Activated CD8-positive, alpha-beta T cell treated with anti-CD3 and anti-CD28 coated beads for 36 hours (primary cell): ENCODE results near the gene TOR4A. TPM values are rescaled to one million over a fixed set of nuclear protein-coding genes. Genes with fewer than 3 reads are reported as not detected.
"Not testable (repeated sequence)": the region's sequence is repeated elsewhere in the genome, so short reads cannot be mapped to it uniquely, and the experiment has no call there.

Experiments
- ATAC-seq: fragments of 200-7000 bp; cut with Tn5 transposase; one replicate; pipeline ENCODE4 v1.10.0; 2021; ENCODE audit warnings: mild to moderate bottlenecking, moderate library complexity
- CTCF ChIA-PET: fragments of 350-600 bp; sonication (Branson Sonifier 250); formaldehyde crosslinking; loops from one replicate; lab custom pipeline; 2021; ENCODE audit warnings: antibody characterized with exemption; lab: Charles Lee
- POLR2A ChIA-PET: fragments of 350-600 bp; sonication (Branson Sonifier 250); formaldehyde crosslinking; loops from one replicate; lab custom pipeline; 2021; ENCODE audit warnings: antibody characterized with exemption; lab: Charles Lee
- DNase-seq: peaks from one replicate; pipeline ENCODE4 v3.0.0-alpha.2; 2020
- H3K27ac Mint-ChIP-seq: one replicate; pipeline ENCODE4 v1.8.0; 2021; ENCODE audit warnings: mild to moderate bottlenecking, mixed read lengths
- H3K27me3 Mint-ChIP-seq: one replicate; pipeline ENCODE4 v1.8.0; 2021; ENCODE audit warnings: mixed read lengths
- H3K36me3 Mint-ChIP-seq: one replicate; pipeline ENCODE4 v1.8.0; 2021; ENCODE audit warnings: low read depth, mixed read lengths
- H3K4me1 Mint-ChIP-seq: one replicate; pipeline ENCODE4 v1.8.0; 2021; ENCODE audit warnings: low read depth, mixed read lengths
- H3K4me3 Mint-ChIP-seq: one replicate; pipeline ENCODE4 v1.8.0; 2021; ENCODE audit warnings: mild to moderate bottlenecking, moderate library complexity, mixed read lengths
- H3K9me3 Mint-ChIP-seq: one replicate; pipeline ENCODE4 v1.8.0; 2021; ENCODE audit warnings: mixed read lengths
- intact Hi-C: fragments of 100-400 bp; cut with micrococcal nuclease; formaldehyde crosslinking; loops from one replicate; pipeline ENCODE4 v1.10.0; 2022
- total RNA-seq, 2 experiments: library from RNA; stranded (reverse); gene quantifications; one replicate each; pipeline ENCODE4 v1.2.3, GENCODE V29; 2021
- TF ChIP-seq, protein P1 (sequence below): fragments of 200-600 bp; IDR thresholded peaks from one replicate; pipeline ENCODE4 v1.8.0; 2022; ENCODE audit warnings: antibody characterized with exemption, mild to moderate bottlenecking

Gene TOR4A
- total RNA-seq, 2 experiments from 2014 or later = 2.9 to 3.0 TPM

DNA sequence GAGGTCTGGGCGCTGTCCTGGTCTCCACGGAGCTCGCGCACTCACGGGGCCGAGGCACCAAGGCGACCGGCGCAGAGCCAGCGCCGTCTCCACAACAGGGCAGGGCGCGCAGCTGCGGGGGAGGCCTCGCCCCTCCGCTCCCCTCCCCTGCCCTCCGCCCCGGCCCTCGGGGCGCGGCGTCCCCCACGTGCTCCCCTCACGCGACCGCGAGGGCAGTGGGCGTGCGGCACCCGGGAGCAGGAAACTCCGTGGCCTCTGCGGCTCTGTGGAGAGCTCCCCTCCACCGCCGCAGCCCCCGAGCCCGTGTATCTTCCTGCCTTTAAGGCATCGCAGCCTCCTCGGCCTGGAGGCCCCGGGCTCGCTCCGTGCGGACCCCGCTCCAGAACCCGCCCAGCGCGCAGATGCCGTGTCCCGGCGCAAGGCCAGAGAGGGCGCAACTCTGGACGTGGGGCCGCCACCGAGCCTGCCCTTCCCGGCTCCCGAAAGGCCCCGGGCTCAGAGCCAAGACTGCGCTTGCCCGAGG, 37.1 kb upstream of the TOR4A start:
- intact Hi-C loops = no loop called here
- H3K27ac Mint-ChIP-seq = no peak overlapping the region
- TF ChIP-seq, protein P1, sequence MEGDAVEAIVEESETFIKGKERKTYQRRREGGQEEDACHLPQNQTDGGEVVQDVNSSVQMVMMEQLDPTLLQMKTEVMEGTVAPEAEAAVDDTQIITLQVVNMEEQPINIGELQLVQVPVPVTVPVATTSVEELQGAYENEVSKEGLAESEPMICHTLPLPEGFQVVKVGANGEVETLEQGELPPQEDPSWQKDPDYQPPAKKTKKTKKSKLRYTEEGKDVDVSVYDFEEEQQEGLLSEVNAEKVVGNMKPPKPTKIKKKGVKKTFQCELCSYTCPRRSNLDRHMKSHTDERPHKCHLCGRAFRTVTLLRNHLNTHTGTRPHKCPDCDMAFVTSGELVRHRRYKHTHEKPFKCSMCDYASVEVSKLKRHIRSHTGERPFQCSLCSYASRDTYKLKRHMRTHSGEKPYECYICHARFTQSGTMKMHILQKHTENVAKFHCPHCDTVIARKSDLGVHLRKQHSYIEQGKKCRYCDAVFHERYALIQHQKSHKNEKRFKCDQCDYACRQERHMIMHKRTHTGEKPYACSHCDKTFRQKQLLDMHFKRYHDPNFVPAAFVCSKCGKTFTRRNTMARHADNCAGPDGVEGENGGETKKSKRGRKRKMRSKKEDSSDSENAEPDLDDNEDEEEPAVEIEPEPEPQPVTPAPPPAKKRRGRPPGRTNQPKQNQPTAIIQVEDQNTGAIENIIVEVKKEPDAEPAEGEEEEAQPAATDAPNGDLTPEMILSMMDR = no peak
- ATAC-seq (peak; percentile 23), DNase-seq (peak; percentile 71)
- POLR2A ChIA-PET = interaction anchor here (0.6 to 7.6 kb wide), 27 partner anchors 9 to 343 kb away, joined by 3 to 113 read pairs (median 4); partner anchors contain the start of genes CYSRT1, NELFB, RNF208 and SLC34A3
- CTCF ChIA-PET = interaction anchor here (0.9 to 3.1 kb wide), 9 partner anchors 12 to 170 kb away, joined by 3 to 11 read pairs (median 4); partner anchors contain the start of genes NELFB, RNF224, SAPCD2 and SSNA1
- H3K27me3 Mint-ChIP-seq = peaks cover under 1% of the 10 kb centered on the region
- peaks cover 27% of the 10 kb centered on the region for H3K36me3 Mint-ChIP-seq
- peaks cover 34% of the 10 kb centered on the region for H3K4me1 Mint-ChIP-seq
- H3K9me3 Mint-ChIP-seq = no peaks in the 10 kb centered on the region
- H3K4me3 Mint-ChIP-seq = peak overlapping the region; percentile 88

DNA sequence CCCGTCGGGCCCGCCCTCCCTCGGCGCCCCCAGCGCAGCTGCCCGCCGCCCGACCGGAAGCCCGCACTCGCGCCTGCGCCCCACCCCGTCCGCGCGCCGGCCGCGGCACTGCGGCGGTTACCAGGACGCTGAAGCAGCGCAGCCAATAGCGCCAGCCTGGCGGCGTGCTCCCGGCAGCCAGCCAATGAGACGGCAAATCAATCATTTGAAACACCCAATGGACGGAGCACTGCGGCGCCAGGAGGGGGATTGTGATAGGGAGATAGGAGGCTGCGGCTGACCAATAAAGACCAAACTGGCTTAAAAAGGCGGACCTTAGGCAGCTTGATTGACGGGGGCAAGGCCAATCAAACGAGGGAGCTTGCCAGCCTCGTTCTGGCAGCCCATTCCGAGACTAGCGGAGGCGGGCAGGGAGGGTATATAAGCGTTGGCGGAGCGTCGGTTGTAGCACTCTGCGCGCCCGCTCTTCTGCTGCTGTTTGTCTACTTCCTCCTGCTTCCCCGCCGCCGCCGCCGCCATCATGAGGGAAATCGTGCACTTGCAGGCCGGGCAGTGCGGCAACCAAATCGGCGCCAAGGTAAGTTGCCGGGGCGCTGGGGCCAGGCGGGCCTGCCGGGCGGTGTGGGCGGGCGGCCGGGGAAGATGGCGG, 36.6 kb upstream of the TOR4A start, which contains the start of gene TUBB4B:
Gene TUBB4B (plus strand): TSS at position 447 of the 649 bp plus-strand sequence. CDS start 74 bp downstream, at position 521.
- CTCF ChIA-PET = interaction anchor here (0.9 to 3.1 kb wide), 9 partner anchors 13 to 171 kb away, joined by 3 to 11 read pairs (median 4); partner anchors contain the start of genes NELFB, RNF224, SAPCD2 and SSNA1
- TF ChIP-seq, protein P1 = no peak
- peaks cover 34% of the 10 kb centered on the region for H3K4me1 Mint-ChIP-seq

DNA sequence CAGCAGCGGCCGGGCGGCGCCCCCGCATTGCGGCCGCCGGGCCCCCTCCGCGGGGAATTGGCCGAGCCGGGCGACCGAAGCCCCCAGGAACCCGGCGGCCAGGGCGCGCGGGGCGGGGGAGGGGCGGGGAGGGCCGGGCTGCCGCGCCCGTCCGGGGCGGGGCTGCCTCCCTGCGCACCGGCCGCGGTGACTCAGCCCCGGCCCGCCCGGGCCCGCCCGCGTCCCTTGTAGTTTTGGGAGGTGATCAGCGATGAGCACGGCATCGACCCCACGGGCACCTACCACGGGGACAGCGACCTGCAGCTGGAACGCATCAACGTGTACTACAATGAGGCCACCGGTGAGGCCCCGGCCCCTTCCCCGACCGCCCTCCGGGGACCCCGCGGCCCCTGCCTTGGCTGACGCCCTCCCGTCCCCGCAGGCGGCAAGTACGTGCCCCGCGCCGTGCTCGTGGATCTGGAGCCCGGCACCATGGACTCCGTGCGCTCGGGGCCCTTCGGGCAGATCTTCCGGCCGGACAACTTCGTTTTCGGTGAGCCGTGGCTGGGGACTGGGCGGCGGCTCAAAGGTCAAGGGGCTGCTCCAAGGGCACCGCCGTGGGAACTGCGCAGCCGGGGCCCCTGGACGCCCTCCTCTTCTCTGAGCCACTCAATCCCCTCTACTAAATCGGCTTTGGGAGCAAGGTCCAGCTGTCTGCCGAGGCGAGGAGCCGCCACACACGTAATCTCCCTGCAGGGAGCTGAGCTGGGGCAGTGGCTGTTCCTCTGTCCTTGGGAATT, 35.8 kb upstream of the TOR4A start:
- Mint-ChIP-seq H3K9me3 (no peaks in the 10 kb centered on the region), H3K27ac (no peak overlapping the region), H3K4me3 (peak overlapping the region; percentile 88), H3K27me3 (no peaks in the 10 kb centered on the region), H3K36me3 (peaks cover 27% of the 10 kb centered on the region), H3K4me1 (peaks cover 34% of the 10 kb centered on the region)
- CTCF ChIA-PET = interaction anchor here (1.2 to 3.1 kb wide), 6 partner anchors 13 to 172 kb away, joined by 3 to 11 read pairs (median 6); partner anchors contain the start of genes NELFB, RNF224, SAPCD2 and SSNA1
- intact Hi-C loops = no loop called here
- peak; percentile 74 for DNase-seq
- POLR2A ChIA-PET = interaction anchor here (0.8 to 7.6 kb wide), 15 partner anchors 8 to 222 kb away, joined by 3 to 113 read pairs (median 4); partner anchors contain the start of genes CYSRT1, NDOR1, NELFB and RNF208
- ATAC-seq = peak; percentile 15
- TF ChIP-seq, protein P1 = no peak

More for the DNA sequence above, 36.6 kb upstream of the TOR4A start, which contains the start of gene TUBB4B:
- peak; percentile 82 for ATAC-seq
- Mint-ChIP-seq H3K27me3 (no peaks in the 10 kb centered on the region), H3K9me3 (no peaks in the 10 kb centered on the region), H3K27ac (peak within 1 kb of the TSS; percentile 91), H3K4me3 (peak within 1 kb of the TSS; percentile 88), H3K36me3 (peaks cover 27% of the 10 kb centered on the region)
- intact Hi-C loops = no loop called here
- DNase-seq = peak; percentile 99
- POLR2A ChIA-PET = interaction anchor here (0.6 to 7.6 kb wide), 26 partner anchors 9 to 252 kb away, joined by 3 to 113 read pairs (median 4); partner anchors contain the start of genes CYSRT1, NDOR1, NELFB and RNF208

- Mint-ChIP-seq H3K4me1 (peaks cover 28% of the 10 kb centered on the region), H3K9me3 (no peaks in the 10 kb centered on the region), H3K36me3 (peaks cover 27% of the 10 kb centered on the region), H3K4me3 (peak overlapping the region; percentile 80), H3K27me3 (no peaks in the 10 kb centered on the region), H3K27ac (peak overlapping the region; percentile 66)
- ATAC-seq = no peak
- ChIA-PET POLR2A (interaction anchor here (0.5 to 7.6 kb wide), 12 partner anchors 12 to 385 kb away, joined by 3 to 113 read pairs (median 3); partner anchors contain the start of genes CYSRT1, NDOR1, NELFB and RNF208), CTCF (interaction anchor here (3.1 kb wide), 1 partner anchor 12 kb away, joined by 11 read pairs; the partner anchor contains the start of gene NELFB)
- no peak for DNase-seq
- TF ChIP-seq, protein P1 = no peak
- intact Hi-C loops = no loop called here
Measured at GRCh38 chr9:137242269-137243203, 35.0 kb upstream of the TOR4A start.

DNA sequence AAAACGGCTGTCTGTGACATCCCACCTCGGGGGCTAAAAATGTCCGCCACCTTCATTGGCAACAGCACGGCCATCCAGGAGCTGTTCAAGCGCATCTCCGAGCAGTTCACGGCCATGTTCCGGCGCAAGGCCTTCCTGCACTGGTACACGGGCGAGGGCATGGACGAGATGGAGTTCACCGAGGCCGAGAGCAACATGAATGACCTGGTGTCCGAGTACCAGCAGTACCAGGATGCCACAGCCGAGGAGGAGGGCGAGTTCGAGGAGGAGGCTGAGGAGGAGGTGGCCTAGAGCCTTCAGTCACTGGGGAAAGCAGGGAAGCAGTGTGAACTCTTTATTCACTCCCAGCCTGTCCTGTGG, 34.3 kb upstream of the TOR4A start:
- H3K27me3 Mint-ChIP-seq, CTCF ChIA-PET, DNase-seq, intact Hi-C loops, H3K9me3 Mint-ChIP-seq, ATAC-seq, H3K27ac Mint-ChIP-seq: not testable (repeated sequence)
- H3K4me3 Mint-ChIP-seq = peak overlapping the region; percentile 27
- peaks cover 27% of the 10 kb centered on the region for H3K36me3 Mint-ChIP-seq
- peaks cover 27% of the 10 kb centered on the region for H3K4me1 Mint-ChIP-seq
- POLR2A ChIA-PET = interaction anchor here (1.2 to 7.6 kb wide), 3 partner anchors 11 to 34 kb away, joined by 3 to 113 read pairs (median 7); partner anchors contain the start of genes NELFB, STPG3 and TOR4A
